K562 (cell line): ENCODE measurements around the gene LACTBL1. TPM values are rescaled to one million over a fixed set of nuclear protein-coding genes. Genes with fewer than 3 reads are reported as not detected.

ENCODE experiments used
- ELF2 ChIP-seq: fragments of 250-450 bp; sonication (Bioruptor Pico); IDR thresholded peaks from 2 replicates; pipeline ENCODE4 v1.5.0; 2021; ENCODE audit warnings: mild to moderate bottlenecking
- ERF ChIP-seq: fragments of 450-650 bp; formaldehyde crosslinking; IDR thresholded peaks from 2 replicates; pipeline ENCODE4 v1.4.0; 2020; ENCODE audit warnings: mild to moderate bottlenecking, mixed read lengths
- KDM2B ChIP-seq: fragments of 250-450 bp; sonication (Bioruptor Pico); IDR thresholded peaks from 2 replicates; pipeline ENCODE4 v1.8.0; 2021; ENCODE audit warnings: mild to moderate bottlenecking, moderate library complexity
- NCOA4 ChIP-seq: fragments of 450-650 bp; IDR thresholded peaks from 2 replicates; pipeline ENCODE4 v1.6.1; 2018; ENCODE audit warnings: mild to moderate bottlenecking; ENCODE audit not compliant: partially characterized antibody
- PATZ1 ChIP-seq: fragments of 250-450 bp; sonication (Bioruptor Pico); IDR thresholded peaks from 2 replicates; pipeline ENCODE4 v1.5.0; 2020; ENCODE audit warnings: mild to moderate bottlenecking, borderline replicate concordance
- PBX2 ChIP-seq, 2 experiments: IDR thresholded peaks in 1 of 2; conservative IDR thresholded peaks in 1 of 2; 2 replicates each; pipeline ENCODE4 v1.6.1; 2016; ENCODE audit warnings: low read depth in 2 of 2, mild to moderate bottlenecking in 1 of 2, missing compliant biosample characterization in 1 of 2, missing genetic modification characterization in 1 of 2, moderate library complexity in 1 of 2
- RNF2 ChIP-seq: sonication (generic); IDR thresholded peaks from 2 replicates; pipeline ENCODE4 v1.6.1; 2016
- RUNX1 ChIP-seq: sonication (generic); IDR thresholded peaks from 2 replicates; pipeline ENCODE4 v1.6.1; 2016; ENCODE audit warnings: antibody characterized with exemption, low read depth
- TSC22D4 ChIP-seq: fragments of 450-650 bp; IDR thresholded peaks from 2 replicates; pipeline ENCODE4 v1.6.1; 2016; ENCODE audit warnings: missing genetic modification characterization, missing biosample characterization, control low read depth
- ZNF324 ChIP-seq: fragments of 250-450 bp; sonication (Bioruptor Pico); IDR thresholded peaks from 2 replicates; pipeline ENCODE4 v1.4.0; 2020; ENCODE audit warnings: mild to moderate bottlenecking
- ZNF445 ChIP-seq: fragments of 250-450 bp; sonication (Bioruptor Pico); IDR thresholded peaks from 2 replicates; pipeline ENCODE4 v1.4.0; 2020; ENCODE audit warnings: low read depth, mild to moderate bottlenecking, moderate library complexity
- ZNF584 ChIP-seq: fragments of 200-800 bp; sonication (Bioruptor generic); IDR thresholded peaks from 2 replicates; pipeline ENCODE4 v1.6.1; 2016; ENCODE audit warnings: low read depth, mild to moderate bottlenecking, missing genetic modification characterization, missing compliant biosample characterization
- ZNF639 ChIP-seq, 2 experiments: fragments of 200-800 bp in 1 of 2; sonication (Bioruptor generic) in 1 of 2; sonication (generic) in 1 of 2; formaldehyde crosslinking in 1 of 2; IDR thresholded peaks in 1 of 2; conservative IDR thresholded peaks in 1 of 2; 2 replicates each; pipeline versions ENCODE4 v1.5.0 to v1.6.1; 2016 to 2020; ENCODE audit warnings: missing compliant biosample characterization in 1 of 2, missing genetic modification characterization in 1 of 2, missing genetic modification reagents in 1 of 2
- ZNF785 ChIP-seq: fragments of 250-450 bp; sonication (Bioruptor Pico); IDR thresholded peaks from 2 replicates; pipeline ENCODE4 v1.4.0; 2020; ENCODE audit warnings: mild to moderate bottlenecking
- polyA plus RNA-seq, 8 experiments: library from polyadenylated mRNA; depleted of rRNA in 4 of 8; stranded (reverse) in 5 of 8; unstranded in 3 of 8; fragments of >200 nt; fragmentation: Nextera tagmentation in 2 of 8; fragmentation: Illumina TruSeq in 1 of 8; extraction: Ambion mirVana in 2 of 8; extraction: Trizol in 1 of 8; gene quantifications; 2 replicates each; pipeline versions ENCODE4 v1.2.1 to v1.2.3, GENCODE V29; 2011 to 2014; ENCODE audit warnings: inconsistent platforms in 1 of 8, missing spikeins in 1 of 8
- total RNA-seq, 7 experiments: library from RNA; depleted of rRNA in 6 of 7; stranded (reverse); fragments of >200 nt in 6 of 7; fragmentation: Illumina TruSeq in 2 of 7; extraction: Trizol in 2 of 7; gene quantifications; 2 replicates each; pipeline versions ENCODE4 v1.2.1 to v1.2.3, GENCODE V29; 2011 to 2021; ENCODE audit warnings: low replicate concordance in 1 of 7

Gene LACTBL1
- total and polyA plus RNA-seq, 9 of the 15 experiments (the other 6 are each of a cell fraction or from before 2014, with no cell fraction given) = not detected

- TF ChIP-seq PBX2 (CRISPR knock-in tag; IDR thresholded peaks at IDR 0.05; ENCODE audit: low read depth) (no peak), PBX2 (tag; conservative IDR thresholded peaks at IDR 0.05; ENCODE audit: low read depth) (no peak; the same call in 1 of the 2 replicates), NCOA4 (peak; percentile 2), ZNF324 (CRISPR knock-in tag) (no peak), KDM2B (CRISPR knock-in tag) (no peak), PATZ1 (CRISPR knock-in tag) (no peak), ELF2 (CRISPR knock-in tag) (no peak), RNF2 (no peak), ERF (CRISPR knock-in tag) (0 out of 2 replicates have a peak, but pooled peaks have one; percentile 45), TSC22D4 (tag) (no peak), ZNF639 (CRISPR knock-in tag; conservative IDR thresholded peaks at IDR 0.05 in 1 of 2, IDR thresholded peaks at IDR 0.05 in 1 of 2) (0 out of 4 replicates have a peak, but pooled peaks of 1 of the 2 experiments have one; percentile 49), ZNF584 (CRISPR knock-in tag) (no peak), RUNX1 (no peak), ZNF445 (CRISPR knock-in tag) (no peak), ZNF785 (no peak)
Observed at GRCh38 chr1:22976461-22977243, 4.0 kb upstream of the LACTBL1 start (continued).
